KBM-7 (cell line): Measurements from ENCODE around the gene ATP6V0B.

Source experiments
- DNase-seq: peaks from one replicate; pipeline ENCODE4 v3.0.0-alpha.2; 2015
- in situ Hi-C: fragments of 300-500 bp; cut with MboI; formaldehyde crosslinking; loops from 2 replicates; pipeline ENCODE4 v1.14.3; 2020; ENCODE audit warnings: low sequenced_read_pairs, low pct_unique_long_range_greater_than_20kb, mixed read lengths

ATP6V0B gene

DNA sequence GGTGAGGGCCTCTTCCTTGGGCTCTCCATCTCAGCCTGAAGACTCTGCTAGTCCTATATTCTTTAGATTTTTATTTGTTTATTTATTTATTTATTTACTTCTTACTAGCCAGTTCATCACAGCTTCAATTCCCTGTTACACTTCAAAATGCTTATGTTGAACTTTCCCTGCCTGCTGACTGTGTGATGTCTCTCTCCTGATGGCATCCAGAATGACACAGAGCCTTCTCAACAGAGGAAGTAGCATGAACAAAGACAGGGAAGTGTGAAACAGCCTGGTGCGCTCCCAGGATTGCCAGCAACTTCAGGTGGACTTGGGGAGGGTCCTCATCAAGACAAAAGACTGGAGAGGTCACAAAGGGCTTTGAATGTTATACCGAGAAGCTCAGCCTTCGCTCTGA, 32.3 kb upstream of the ATP6V0B start:
- in situ Hi-C loops = no loop called here

GRCh38 chr1:43944860-43945259, 29.9 kb upstream of the ATP6V0B start:
- in situ Hi-C loops = no loop called here
- DNase-seq = no peak

More for the DNA sequence above, 32.3 kb upstream of the ATP6V0B start:
- no peak for DNase-seq

DNA sequence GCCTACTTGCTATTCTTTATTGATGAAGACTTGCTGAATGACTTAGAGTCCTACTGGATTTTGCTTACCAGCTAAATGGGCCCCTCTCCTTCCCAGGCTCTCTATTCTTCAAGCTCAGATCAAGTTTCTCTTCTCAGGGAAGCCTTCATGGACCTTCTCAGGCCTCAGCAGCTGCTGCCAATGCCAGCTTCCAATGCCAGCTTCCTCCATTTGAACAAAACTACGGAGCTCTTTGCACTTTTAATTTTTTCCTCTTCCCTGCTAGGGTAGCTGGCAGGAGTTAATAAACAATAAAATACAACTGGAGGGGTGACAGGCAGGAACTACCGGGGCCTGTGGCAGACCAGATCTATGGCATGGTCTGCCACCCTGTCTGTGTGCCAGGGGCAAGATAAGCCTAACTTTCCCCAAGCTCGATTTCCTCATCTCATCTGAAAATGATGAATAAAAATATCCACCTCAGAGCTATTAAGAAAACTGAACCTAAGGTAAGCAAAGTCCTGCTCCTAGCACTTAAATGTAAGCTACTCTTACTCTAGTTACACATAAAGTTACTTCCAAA, 29.0 kb upstream of the ATP6V0B start:
- in situ Hi-C loops = no loop called here
- DNase-seq = peak; percentile 7

- in situ Hi-C loops = no loop called here
- DNase-seq = peak; percentile 97
Measured at GRCh38 chr1:43946236-43947060, 28.3 kb upstream of the ATP6V0B start, which contains the start of gene IPO13. TSS of gene IPO13 (plus strand) at chr1:43946950. CDS start at chr1:43947601, 651 bp downstream.

DNA sequence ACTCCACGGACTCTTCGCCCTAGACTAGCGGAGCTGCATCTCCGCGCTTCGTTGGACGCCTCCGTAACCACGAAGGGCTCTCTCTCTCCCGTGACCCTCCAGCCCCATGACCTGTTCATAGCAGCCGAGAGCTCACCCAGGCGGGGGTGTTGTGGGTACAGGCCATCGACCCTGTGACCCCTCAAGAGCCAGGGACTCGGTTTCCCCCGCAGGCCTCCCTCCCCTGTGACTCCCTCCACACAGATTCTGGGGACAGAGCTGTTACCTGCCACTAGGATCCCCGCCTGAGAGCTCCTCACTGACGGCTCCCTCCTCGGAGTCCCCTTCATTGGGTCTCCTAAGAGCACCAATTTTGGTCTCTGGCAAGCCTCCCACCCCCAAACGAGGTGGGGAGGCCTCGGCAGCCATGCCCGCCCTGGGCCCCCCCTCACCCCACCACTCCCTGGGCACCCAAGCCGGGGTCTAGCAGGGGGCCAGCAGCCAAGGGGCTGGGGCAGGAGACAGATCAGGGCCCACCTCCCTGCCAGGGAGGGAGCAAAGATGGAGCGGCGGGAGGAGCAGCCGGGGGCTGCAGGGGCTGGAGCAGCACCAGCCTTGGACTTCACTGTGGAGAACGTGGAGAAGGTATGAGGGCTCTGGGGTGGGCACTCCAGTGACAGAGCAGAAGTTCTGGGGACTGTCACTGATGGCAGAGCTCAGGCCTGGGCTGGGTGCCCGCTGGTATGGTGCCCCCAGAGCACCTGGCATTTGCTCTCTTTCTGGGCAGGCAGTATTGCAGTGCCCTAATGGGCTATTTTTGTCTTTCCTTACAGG, 27.5 kb upstream of the ATP6V0B start:
- in situ Hi-C loops = no loop called here
- DNase-seq = no peak

GRCh38 chr1:43947874-43948437, 26.8 kb upstream of the ATP6V0B start:
- peak; percentile 7 for DNase-seq

GRCh38 chr1:43949678-43950077, 25.1 kb upstream of the ATP6V0B start:
- no peak for DNase-seq
- in situ Hi-C loops = no loop called here

More at GRCh38 chr1:43947874-43948437, 26.8 kb upstream of the ATP6V0B start:
- in situ Hi-C loops = no loop called here

GRCh38 chr1:43951021-43951985, 23.5 kb upstream of the ATP6V0B start:
- in situ Hi-C loops = no loop called here
- DNase-seq = no peak

DNA sequence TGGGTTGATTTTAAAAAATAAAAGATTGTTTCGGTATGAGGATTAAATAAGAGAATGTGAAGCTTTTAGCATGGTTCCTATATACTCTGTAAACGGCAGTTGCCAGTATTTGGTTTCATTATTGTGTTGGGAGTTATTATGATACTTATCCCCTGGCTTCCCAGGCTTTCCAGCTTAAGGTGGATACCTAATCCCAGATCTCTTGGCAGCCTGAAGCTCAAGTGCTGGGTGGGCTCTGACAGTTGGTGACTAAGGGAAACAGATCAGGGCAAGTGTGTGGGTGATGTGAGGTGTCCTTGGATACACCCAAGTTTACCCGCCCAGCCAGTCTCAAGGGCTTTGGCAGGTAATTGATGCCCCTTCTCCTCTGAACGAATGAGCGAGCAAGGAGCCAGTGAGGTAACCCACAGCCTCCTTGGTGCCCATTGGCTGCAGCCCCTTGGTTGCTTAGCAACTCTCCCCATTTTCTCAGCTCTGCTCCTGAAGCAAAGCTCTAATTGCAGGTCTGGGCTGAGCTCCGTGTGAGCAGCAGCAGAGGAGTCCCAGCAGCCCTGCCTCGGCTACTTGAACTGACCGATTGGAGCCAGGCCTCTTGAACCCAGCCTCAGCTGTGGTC, 21.9 kb upstream of the ATP6V0B start:
- DNase-seq = no peak
- in situ Hi-C loops = no loop called here

GRCh38 chr1:43953361-43953760, 21.4 kb upstream of the ATP6V0B start:
- DNase-seq = no peak
- in situ Hi-C loops = no loop called here

DNA sequence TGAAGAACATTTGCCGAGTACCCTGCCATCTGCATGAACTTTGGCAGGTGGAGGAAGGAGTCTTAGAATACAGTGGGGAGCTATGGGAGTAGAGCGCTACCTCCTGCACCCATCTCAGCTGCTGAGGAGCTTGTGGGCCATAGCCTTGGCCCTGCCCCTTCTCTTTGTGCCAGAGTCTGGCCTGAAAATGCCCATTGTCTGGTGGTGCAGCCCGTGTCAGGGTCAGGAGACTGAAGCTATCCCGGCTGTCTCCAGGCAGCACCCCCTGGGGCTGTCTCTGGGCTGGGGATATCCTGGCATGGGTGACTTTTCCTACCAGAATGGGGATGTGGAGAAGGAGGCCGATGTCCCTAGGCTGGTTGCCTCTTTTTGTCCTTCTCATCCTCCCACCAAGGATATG, 20.7 kb upstream of the ATP6V0B start:
- in situ Hi-C loops = no loop called here
- no peak for DNase-seq

- in situ Hi-C loops = no loop called here
- no peak for DNase-seq
Measured at GRCh38 chr1:43956234-43956633, 18.5 kb upstream of the ATP6V0B start.

- DNase-seq = no peak
- in situ Hi-C loops = no loop called here
Measured at GRCh38 chr1:43957407-43958040, 17.2 kb upstream of the ATP6V0B start.

DNA sequence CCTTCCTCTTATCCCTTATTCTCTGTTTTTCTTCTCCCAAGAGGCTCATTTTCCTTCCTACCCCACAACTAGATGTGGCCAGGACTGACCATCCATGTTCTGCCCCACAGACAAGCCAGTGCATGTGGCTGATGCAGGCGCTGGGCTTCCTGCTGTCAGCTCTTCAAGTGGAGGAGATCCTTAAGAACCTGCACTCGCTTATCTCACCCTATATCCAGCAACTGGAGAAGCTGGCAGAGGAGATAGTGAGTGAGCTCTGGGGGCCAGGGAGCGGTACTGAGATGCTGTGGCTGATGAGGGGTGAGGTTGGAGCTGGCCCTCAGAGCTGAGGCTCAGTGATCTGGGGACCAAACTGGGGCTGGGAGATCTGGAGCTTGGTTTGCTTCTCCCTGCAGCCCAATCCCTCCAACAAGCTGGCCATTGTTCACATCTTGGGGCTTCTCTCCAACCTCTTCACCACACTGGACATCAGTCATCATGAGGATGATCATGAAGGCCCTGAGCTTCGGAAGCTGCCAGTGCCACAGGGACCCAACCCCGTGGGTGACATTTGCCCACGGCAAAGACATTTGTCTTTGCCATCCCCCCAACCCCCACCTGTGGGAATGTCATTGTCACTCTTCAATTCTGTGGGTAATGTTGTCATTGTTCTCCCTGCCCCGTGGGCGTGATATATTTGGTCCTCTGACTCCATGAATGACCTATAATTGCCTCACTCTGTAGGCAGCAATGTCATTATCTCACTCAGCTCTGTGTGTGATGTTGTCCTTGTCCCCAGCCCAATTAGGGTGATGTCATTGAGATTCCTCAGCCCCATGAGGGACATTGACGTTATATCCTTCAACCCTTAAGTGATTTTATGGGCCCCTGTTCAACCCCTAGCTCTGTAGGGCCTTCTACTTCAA, 16.2 kb upstream of the ATP6V0B start:
- DNase-seq = no peak
- in situ Hi-C loops = no loop called here

DNA sequence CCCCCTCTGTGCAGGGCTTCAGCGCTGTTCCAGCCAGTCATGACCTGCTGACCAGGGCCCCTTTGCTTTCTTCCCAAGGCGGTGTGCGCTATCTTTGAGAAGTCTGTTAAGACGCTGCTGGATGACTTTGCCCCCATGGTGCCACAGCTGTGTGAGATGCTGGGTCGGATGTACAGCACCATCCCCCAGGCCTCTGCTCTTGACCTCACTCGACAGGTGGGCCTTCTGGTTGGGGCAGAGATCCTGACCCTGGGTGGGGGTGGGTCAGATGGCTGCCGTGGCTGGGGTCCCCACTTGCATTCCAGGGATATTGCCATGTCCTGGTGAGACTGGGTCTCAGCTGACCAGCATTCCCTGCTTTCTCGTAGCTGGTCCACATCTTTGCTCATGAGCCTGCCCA, 14.0 kb upstream of the ATP6V0B start:
- DNase-seq = no peak
- in situ Hi-C loops = no loop called here

GRCh38 chr1:43961692-43962091, 13.1 kb upstream of the ATP6V0B start:
- in situ Hi-C loops = no loop called here
- DNase-seq = no peak

GRCh38 chr1:43962324-43962723, 12.4 kb upstream of the ATP6V0B start:
- no peak for DNase-seq
- in situ Hi-C loops = no loop called here
